ENCODE data around the gene RAB17.
"Not testable (repeated sequence)": the region's sequence is repeated elsewhere in the genome, so short reads cannot be mapped to it uniquely, and the experiment has no call there.

RAB17 gene

DNA sequence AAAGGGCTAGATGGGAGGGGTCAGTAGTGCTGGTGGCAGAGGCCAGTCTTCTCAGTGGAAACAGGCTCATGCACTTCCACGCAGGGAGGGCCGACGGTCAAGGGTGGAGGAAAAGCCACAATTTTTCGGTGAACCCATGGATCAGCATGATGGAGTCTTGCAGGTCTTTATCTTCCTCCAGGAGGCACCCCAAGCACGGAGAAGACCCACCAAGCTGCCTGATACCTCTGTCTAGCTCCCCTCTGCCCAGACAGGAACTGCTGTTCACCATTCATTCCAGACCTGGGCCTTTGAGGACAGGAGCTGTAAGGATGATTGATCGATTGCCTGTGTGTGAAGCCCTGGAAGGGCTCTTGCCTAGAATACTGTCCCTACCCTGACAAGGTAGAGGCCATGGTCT, 34.0 kb upstream of the RAB17 start:
- no peak for DNase-seq (ENCODE audit: low read depth in 2 of 2)

GRCh38 chr2:237623428-237624403, 33.2 kb upstream of the RAB17 start:
- DNase-seq (ENCODE audit: low read depth in 2 of 2) = no peak

GRCh38 chr2:237618449-237618848, 27.9 kb upstream of the RAB17 start:
- no peak for DNase-seq (ENCODE audit: low read depth in 2 of 2)

DNA sequence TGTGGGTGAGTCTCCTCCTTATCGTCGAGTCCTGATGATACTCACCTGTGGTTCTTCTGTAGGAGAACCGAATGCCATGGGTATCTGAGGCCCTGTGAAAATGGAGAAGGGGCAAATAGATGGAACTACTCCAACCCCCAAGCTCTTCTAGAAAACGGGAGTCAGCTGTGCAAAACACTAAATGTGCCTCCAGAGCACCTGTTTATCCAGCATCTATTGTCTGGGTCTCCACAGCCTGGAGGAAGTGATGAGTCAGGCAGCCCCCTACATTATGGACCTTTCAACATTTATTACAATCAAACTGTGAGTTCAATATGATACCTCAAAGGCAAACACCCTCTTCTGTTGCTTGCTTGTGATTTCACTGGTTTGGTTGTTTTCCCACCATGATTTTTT, 27.1 kb upstream of the RAB17 start:
- no peak for DNase-seq (ENCODE audit: low read depth in 2 of 2)

- no peak for DNase-seq (ENCODE audit: low read depth in 2 of 2)
Observed at GRCh38 chr2:237616734-237617586, 26.4 kb upstream of the RAB17 start.

- DNase-seq (ENCODE audit: low read depth in 2 of 2) = no peak
Observed at GRCh38 chr2:237616373-237616733, 25.8 kb upstream of the RAB17 start.

DNA sequence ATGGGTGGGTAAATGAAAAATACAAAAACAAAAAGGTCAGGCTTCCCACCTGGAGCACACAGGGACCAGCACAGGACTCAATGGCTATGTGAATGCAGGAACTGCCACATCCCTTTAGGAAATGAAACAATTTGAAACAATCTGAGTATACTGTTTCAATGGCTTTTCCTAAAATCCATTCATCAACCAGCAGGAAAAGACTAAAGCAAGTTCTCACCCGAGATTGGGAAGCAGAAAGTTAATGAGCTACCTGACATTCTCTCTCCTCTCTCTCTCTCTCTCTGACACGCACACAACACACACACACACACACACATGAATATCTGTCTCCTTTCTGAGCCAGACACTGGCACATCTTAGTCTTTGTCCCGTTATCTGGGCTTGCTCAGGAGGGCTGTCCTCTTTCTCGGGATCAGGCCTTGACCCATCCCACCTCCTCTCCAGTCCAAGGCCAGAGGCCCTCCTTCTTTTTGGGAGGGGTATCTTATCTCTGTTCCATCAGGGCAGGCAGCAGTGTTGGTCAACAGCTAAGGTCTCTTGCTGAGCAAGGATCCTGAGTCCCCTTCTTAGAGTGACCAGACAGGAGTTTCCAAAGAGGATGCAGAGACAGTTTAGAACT, 25.2 kb upstream of the RAB17 start:
- DNase-seq (ENCODE audit: low read depth in 2 of 2) = no peak

DNA sequence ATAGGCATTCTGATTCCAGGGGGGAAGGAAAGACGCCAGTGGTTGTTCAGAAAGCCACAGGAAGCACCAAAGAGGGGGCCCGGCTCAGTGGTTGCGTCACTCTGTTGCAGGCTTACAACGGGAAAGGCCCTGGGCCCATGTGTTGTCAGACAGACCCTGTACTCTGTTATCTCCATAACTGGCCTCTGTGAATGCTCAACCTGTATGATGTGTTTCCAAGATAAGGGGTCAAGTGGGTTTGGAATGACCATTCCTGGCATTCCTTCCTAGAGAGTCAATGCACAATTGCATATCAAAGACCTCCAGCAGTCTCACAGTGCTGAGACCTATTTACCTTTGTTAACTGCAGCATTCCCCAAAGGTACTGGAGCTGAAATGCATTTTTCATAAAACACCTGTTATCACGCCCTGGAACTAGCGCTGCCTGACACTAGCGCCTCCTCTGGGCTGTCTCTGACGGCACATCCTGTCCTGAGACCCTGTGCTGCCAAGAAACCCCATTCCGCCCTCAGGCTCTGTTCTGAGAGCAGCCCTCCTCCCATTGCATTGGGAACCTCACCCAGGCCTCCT, 23.7 kb upstream of the RAB17 start:
- no peak for DNase-seq (ENCODE audit: low read depth in 2 of 2)

DNA sequence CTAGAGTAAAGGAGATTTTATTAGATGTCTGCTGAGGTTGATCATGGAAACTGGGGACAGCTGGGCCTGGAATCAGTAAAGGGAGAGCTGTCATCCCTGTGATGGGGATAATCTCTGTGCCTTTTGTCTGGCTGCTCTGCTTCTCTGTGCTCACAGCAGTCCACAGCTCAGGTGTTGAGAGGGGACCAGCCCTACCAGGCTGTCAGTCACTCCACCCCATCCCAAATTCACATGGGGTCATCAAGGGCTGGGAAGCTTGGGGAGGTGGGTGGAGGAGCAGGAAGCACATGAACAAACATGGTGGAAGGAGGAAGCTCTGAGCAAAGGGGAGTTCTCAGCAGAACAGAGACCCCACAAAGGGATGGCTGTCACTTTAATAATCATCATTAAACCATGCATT, 23.1 kb upstream of the RAB17 start:
- DNase-seq (ENCODE audit: low read depth in 2 of 2) = no peak

GRCh38 chr2:237612527-237613357, 22.2 kb upstream of the RAB17 start:
- no peak for DNase-seq (ENCODE audit: low read depth in 2 of 2)

DNA sequence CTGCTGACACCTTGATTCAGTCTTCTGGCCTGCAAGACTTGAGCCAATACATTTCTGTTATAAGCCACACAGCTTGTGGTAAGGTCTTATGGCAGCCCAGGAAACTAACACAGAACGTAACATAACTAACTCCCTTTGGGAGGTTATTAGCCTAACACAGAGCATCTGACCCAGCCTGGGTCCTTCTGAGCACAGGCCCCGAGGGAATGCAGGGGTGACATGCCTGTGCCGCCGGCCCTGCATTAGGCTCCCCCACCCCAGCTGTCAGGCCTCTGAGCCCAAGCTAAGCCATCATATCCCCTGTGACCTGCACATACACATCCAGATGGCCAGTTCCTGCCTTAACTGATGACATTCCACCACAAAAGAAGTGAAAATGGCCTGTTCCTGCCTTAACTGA, 16.0 kb upstream of the RAB17 start:
- not testable (repeated sequence) for DNase-seq (ENCODE audit: low read depth in 2 of 2)

- DNase-seq (ENCODE audit: low read depth in 2 of 2) = no peak
Observed at GRCh38 chr2:237604960-237605359, 14.4 kb upstream of the RAB17 start.

DNA sequence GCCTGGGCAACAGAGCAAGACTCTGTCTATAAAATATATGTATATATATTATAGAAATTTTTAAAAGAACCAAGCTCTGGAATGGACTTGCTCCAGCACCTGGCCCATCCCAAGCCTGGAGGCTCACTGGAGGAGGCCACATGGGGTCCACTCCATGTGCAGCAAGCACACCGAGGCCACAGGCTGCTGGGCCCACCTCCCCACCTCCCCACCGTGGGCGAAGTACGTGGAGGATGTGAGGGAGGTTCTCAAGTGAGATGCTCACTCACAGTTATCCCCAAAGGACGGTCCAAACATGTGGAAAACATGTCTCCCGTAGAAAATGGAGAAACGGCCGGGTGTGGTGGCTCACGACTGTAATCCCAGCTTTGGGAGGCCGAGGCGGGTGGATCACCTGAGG, 13.9 kb upstream of the RAB17 start:
- DNase-seq (ENCODE audit: low read depth in 2 of 2) = no peak

- peak; percentile 15 to 22 for DNase-seq (ENCODE audit: low read depth in 2 of 2)
Observed at GRCh38 chr2:237603718-237604362, 13.3 kb upstream of the RAB17 start.

GRCh38 chr2:237603049-237603717, 12.6 kb upstream of the RAB17 start:
- DNase-seq (ENCODE audit: low read depth in 2 of 2) = no peak

DNA sequence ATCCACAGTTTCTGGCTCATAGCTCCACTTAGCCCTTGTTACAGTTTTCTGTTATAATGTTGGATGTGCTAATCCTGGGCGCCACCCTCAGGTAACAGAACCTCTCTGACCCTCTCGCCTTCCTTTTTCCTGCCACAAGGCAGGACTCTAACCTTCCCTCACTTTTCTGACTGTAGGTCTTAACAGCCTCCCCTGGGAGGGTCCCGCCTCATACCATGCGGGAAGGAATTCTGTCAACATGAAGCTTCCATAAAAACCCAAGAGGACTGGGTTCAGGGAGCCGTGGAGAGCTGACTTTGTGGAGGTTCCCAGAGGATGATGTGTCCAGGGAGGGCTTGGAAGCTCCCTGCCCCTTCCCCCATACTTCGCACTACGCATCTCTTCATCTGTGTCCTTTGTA, 11.9 kb upstream of the RAB17 start:
- DNase-seq (ENCODE audit: low read depth in 2 of 2) = no peak

GRCh38 chr2:237601453-237602116, 11.1 kb upstream of the RAB17 start:
- no peak for DNase-seq (ENCODE audit: low read depth in 2 of 2)

DNA sequence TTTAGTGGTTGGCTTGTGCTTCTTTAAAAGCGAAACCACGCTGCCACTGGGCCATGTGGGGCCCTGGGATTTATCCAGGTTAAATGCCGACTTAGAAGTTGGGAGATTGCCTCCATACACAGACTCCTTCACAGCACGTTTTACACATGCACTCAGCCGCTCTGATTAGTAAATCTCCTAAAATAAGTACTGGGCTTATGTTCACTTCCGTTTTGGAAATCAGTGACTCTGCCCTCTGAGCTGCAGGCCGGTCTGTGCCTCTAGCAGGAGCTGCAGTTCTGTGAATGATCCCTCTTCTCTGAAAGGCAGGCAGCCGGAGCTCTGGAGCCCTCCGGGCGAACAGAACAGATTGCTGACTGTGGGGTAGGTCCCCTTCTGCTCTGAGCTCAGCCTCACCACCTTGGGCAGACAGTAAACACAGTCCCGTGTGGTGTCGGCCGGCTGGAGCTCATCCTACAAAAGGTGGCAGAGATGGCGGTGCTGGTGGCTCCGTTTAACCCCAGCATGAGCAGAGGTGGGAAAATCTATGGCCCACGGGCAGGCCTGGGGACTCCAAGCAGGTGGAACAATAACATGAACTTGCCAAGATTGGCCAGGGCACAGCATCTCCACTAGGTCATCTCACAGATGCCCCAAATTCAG, 9.8 kb upstream of the RAB17 start:
- no peak for DNase-seq (ENCODE audit: low read depth in 2 of 2)
